Activated CD8-positive, alpha-beta memory T cell treated with anti-CD3 and anti-CD28 coated beads, Interleukin-2, amount 50 U/mL, for 24 hours (primary cell): ENCODE measurements around the gene HBS1L.

Experiments
- DNase-seq: peaks from one replicate; pipeline ENCODE4 v3.0.0-alpha.2; 2020; ENCODE audit errors: extremely low read depth

Gene HBS1L

GRCh38 chr6:135036731-135037420 is 17.7 kb downstream of the HBS1L start:
- DNase-seq = no peak

DNA sequence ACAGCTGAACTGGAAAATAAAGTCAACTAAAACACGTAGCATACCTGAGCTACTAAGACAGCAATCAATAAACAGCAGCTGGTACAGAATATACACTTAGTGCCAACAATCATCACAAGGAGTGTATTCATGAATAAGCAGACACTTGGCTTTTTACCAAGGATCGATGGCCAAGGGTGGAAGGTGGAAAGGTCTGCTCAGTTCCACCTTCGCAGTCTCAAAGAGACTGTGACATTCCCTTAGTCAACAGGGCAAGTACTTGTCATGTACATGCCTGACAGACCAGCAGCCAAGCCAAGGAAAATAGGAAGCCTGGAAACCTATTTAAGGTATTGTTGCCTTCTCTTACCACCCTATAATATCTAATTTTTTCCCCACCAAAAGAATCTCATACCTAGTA is 21.4 kb downstream of the HBS1L start:
- no peak for DNase-seq

DNA sequence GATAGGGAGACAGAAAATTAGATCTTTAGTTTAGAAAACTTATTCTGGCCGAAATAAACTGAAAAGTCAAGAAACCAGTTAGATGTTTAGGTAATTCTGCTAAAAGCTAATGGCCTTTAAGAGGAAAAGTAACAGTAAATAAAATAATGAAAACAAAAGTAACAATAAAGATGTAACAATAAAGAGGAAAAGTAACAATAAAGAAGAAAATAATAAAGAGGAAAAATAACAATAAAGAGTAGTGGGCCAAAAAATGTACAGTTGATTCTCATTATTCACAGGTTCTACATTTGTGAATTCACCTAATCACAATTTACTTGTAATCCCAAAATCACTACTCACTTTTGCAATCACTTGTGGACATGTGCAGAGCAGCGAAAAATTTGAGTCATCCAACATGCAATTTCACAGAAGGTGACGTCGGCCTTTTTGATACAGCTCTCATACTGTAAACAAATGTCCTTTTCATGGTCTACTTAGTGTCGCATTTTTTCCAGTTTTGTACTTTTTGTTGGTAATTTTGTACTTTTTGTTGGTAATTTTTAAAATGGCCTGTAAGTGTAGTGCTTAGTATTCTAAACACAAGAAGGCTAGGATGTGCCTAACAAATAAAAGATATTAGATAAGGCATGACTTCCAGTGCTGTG is 24.0 kb downstream of the HBS1L start:
- DNase-seq = no peak

DNA sequence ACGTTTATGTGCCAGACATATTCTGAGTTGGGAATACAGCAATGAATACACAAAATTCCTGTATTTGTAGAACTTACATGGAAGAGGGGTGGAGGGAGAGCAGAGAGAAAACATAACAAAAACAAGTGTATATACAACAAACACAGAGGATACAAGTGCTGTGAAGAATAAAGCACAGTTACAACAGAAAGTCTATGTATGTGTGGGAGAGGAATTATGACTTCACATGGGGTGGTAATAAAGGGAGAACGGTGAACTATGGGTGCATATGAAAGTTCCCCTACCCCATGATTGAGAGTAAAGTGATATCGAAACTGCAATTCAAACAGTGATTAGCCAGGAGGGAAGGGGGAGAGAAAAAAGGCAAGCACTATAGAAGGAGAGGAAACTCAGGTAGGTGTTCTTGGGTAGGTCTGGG is 24.6 kb downstream of the HBS1L start:
- no peak for DNase-seq

DNA sequence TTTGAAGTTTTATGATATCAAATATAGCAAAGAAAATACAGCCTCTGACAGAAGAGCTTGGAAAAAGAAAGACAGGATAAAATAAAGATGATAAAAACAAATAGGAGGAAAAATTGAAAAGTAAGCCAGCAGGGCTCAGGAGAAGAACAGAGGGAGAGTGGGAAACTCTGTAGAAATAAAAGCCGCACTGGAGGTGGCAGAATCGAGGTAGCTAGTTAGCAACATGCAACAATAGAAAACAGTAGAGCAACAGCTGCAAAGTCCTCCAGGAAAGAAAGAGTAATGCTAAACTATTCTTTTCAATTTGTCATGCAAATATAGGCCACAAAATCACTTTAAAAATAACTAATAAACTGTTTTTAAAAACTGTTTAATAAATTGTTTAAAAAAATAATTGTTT is 28.8 kb downstream of the HBS1L start:
- DNase-seq = no peak

DNA sequence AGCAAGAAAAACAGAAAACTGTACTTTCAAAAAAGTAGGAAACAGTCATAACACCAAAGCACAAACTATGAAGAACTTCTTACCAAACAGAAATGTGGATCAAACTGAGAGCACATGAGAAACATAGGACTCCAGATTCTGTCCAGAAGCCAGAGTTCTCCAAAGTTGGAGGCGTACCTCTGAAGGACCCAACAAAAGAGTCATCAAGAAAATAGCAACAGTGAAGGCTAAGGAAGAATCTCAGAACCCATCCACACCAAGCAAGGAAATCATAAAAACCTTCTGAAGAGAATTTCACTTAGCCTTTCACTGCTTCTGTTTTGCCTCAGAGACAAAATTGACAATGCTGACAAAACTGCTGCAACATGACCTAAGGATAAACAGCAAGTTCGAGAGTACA is 29.4 kb downstream of the HBS1L start:
- DNase-seq = no peak

- DNase-seq = no peak
Measured at GRCh38 chr6:135022050-135022697, 32.4 kb downstream of the HBS1L start.

GRCh38 chr6:135021310-135022049 is 33.1 kb downstream of the HBS1L start:
- no peak for DNase-seq

- DNase-seq = no peak
Measured at GRCh38 chr6:135018941-135019340, 35.7 kb downstream of the HBS1L start.

DNA sequence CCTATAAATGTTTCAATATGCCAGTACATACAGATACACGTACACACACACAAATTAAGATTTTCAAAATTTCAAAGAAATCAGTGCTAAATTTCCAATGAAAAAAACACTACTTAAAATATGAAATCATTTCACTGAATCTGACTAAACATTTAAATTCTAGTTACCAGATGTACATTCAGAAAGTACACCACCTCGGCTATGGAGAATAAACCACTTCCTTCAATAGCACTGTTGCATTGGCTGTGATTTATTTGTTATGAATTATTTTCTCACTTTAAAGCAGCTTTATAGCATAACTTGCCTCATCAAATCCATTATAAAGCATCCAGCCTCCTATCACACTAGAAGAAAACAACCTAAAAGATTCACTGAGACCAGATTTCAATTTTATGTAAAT is 36.6 kb downstream of the HBS1L start:
- DNase-seq = no peak

DNA sequence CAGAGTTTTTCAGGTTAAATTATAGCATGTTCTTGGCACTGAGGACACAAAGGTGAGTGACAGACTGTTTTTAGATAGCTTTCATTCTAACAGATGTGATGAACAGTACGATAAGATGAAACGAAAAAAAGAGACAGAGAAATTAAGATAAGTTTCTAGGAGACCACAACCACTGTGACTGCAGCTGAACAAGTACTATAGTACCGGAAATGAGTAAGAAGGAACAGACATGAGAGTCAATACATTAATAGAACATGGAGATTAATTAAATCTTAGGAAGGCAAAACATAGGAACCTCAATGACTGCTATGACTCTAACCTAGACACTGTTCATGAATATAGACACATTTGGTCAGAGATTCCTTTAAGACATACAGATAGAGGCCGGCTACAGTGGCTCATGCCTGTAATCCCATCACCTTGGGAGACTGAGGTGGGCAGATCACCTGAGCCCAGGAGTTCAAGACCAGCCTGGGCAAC is 40.2 kb downstream of the HBS1L start:
- DNase-seq = no peak

DNA sequence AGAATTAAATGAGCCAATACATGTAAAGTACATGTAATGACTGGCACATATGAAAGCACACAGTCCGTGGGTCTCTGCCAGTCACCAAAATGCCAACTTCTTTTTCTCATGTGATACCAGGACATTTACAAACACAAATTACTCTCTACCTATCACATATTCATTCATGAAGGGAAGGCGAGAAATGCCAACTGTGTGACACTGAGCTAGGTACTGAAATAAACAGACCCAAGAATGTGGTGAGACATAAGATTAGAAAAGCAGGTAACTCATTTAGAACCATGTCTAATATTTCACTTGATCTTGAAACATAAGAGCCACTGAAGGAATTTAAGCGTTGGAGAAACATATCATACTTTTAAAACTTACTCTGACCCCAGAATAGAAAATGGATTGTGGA is 41.4 kb downstream of the HBS1L start:
- DNase-seq = no peak

DNA sequence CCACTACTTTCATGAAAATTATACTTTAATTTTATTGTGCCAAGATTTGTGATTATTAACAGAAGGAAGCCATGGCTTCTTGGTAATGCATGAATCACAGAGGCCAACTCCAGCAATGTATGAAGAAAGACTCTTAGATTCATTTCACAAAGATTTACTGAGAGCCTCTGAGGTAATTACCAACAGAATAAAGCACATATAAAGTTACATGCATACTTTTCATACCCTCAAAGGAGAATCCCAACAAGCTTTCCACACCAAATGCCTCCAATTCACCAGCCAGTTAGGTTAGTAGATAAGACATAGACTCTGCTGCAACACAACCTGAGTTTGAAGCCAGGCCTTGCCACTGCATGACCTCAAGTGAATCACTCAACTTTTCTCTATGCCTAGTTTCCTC is 41.9 kb downstream of the HBS1L start:
- no peak for DNase-seq

DNA sequence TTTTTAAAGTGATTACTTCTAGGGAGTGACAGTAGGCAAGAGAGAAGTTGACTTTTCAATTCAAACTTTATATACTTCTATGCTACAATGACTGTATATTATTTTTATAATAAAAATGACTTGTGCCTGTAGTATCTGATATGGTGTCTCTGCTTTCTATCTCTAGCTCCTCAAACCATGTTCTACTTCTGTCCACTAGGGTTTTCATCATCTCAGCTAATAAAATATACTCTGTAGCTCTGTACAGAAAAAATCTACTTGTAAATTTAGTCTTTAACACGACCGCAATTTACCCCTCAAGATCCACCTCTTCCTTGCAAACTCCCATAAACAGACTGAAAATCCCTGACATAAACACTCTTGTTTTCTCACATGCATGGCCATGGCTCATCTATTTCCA is 42.3 kb downstream of the HBS1L start:
- DNase-seq = no peak

- DNase-seq = no peak
Measured at GRCh38 chr6:135008941-135009290, 45.7 kb downstream of the HBS1L start.

GRCh38 chr6:135008072-135008940 is 46.3 kb downstream of the HBS1L start:
- no peak for DNase-seq

DNA sequence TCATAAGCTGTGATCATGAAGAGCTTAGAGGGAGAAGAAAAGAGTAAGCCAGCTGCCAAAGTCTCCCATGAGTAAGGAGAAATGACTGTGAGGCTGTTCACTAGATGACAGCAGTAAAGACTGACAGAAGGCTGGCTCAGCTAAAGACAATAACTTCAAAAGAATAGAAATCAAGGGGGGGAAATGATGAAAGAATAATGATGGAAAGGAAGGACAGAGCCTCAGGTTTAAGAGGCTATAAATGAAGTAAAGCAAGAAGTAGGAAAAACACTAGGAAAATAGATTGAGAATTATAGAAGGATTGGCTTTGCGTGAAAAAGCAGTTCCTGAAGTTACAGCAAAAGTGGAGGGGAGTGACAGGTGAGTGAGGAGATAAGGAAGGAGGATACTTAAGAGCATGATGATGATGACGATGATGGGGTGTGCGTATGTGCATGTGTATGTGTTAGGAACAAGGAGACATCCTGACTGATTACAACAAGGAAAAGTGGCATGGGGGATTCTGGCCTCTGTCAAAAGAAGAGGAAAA is 48.2 kb downstream of the HBS1L start:
- DNase-seq = no peak

DNA sequence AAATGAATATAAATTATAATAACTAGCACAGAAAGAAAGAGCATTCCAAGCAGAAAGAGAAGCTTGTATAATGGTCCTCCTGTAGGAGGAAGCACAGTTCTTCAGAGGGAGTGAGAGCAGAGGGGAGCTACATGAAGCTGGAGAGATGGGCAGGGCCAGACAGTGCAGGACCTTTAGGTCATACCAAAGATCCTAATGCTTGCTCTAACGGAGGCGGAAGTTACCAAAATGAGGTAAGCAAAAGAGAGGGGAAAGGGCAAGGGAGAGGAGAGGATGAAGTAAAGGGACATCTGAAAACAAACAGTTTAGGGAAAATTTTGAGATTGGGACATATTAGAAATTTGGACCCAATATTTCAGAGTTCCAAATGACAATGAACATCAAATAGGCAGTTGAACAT is 50.2 kb downstream of the HBS1L start:
- no peak for DNase-seq

- DNase-seq = no peak
Measured at GRCh38 chr6:135002974-135003703, 51.5 kb downstream of the HBS1L start.

DNA sequence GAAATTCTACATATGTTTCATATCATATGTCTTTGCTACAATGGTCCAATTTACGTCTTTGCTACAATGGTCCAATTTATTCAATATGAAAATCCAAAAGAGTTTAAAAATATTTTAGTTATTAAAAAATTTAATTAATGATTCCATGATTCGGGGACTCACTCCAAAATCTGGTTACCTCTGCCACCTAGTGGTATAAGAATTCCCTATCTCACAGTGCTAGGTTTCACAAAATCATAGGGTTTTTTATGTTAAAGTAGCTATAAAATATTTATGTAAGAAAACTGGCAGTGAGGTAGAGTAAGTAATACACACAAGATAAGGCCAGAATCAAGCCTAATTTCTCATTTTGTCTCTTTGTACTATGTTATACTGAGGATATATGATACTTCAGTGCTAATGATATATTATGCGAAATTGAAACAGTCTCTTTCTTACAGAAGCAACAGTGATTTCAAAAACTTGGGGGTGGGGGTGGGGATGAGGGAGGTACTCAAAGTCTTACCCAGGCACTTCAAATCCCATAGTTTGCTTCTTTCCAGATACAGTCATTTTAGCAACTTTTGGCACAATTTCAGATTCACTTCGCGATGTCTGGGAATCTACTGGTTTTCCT is 52.3 kb downstream of the HBS1L start:
- no peak for DNase-seq
